Measurements from ENCODE around the gene ARHGAP19. TPM values are rescaled to one million over a fixed set of nuclear protein-coding genes. Genes with fewer than 3 reads are reported as not detected.

ARHGAP19 gene
- total RNA-seq, 1 experiment from 2014 or later: 11.2 TPM

- Histone ChIP-seq H4K20me1 (ENCODE audit: insufficient read depth) (no peaks in the 10 kb centered on the region), H3K27me3 (ENCODE audit: insufficient read depth, low read depth) (no peaks in the 10 kb centered on the region), H3K9me3 (ENCODE audit: insufficient read depth, low read depth) (no peaks in the 10 kb centered on the region), H3K9me2 (ENCODE audit: insufficient read depth) (no peaks in the 10 kb centered on the region), H3K79me2 (ENCODE audit: low read depth) (no peaks in the 10 kb centered on the region), H2AFZ (no peak overlapping the region), H3K4me1 (replicated peaks; ENCODE audit: insufficient read depth) (no peaks in the 10 kb centered on the region), H3K27ac (no peak overlapping the region), H3K4me2 (no peak overlapping the region), H3F3A (ENCODE audit: insufficient read depth, low read depth) (no peaks in the 10 kb centered on the region), H3K36me3 (ENCODE audit: low read depth) (no peaks in the 10 kb centered on the region), H3K4me3 (no peak overlapping the region)
- POLR2A ChIA-PET (ENCODE audit: unreplicated experiment): no interaction called here
- intact Hi-C loops (cut with micrococcal nuclease; ENCODE audit: unreplicated experiment): no loop called here
- no TSS peak for BruUV-seq (replicated peaks)
- CTCF ChIA-PET: no interaction called here
- TF ChIP-seq CTCF (conservative IDR thresholded peaks at IDR 0.05) (no peak), EZH2 (IDR thresholded peaks at IDR 0.05; ENCODE audit: low read depth) (no peak)
- no peak for DNase-seq
Observed at GRCh38 chr10:97259119-97259518, 33.3 kb downstream of the ARHGAP19 start.

- no peaks in the 10 kb centered on the region for H3K4me1 ChIP-seq (replicated peaks; ENCODE audit: insufficient read depth)
- POLR2A ChIA-PET (ENCODE audit: unreplicated experiment): no interaction called here
- H3K27me3 ChIP-seq (ENCODE audit: insufficient read depth, low read depth): no peaks in the 10 kb centered on the region
- CTCF ChIA-PET: no interaction called here
- no peaks in the 10 kb centered on the region for H3F3A ChIP-seq (ENCODE audit: insufficient read depth, low read depth)
- no peak for TF ChIP-seq CTCF (conservative IDR thresholded peaks at IDR 0.05)
- TF ChIP-seq EZH2 (IDR thresholded peaks at IDR 0.05; ENCODE audit: low read depth): no peak
- no peaks in the 10 kb centered on the region for H3K36me3 ChIP-seq (ENCODE audit: low read depth)
- no peaks in the 10 kb centered on the region for H3K9me2 ChIP-seq (ENCODE audit: insufficient read depth)
- H2AFZ ChIP-seq: no peak overlapping the region
- H3K4me3 ChIP-seq: no peak overlapping the region
- no peaks in the 10 kb centered on the region for H3K9me3 ChIP-seq (ENCODE audit: insufficient read depth, low read depth)
- H3K4me2 ChIP-seq: no peak overlapping the region
- H3K27ac ChIP-seq: no peak overlapping the region
- DNase-seq: no peak
- no TSS peak for BruUV-seq (replicated peaks)
- intact Hi-C loops (cut with micrococcal nuclease; ENCODE audit: unreplicated experiment): no loop called here
- H4K20me1 ChIP-seq (ENCODE audit: insufficient read depth): no peaks in the 10 kb centered on the region
- H3K79me2 ChIP-seq (ENCODE audit: low read depth): no peaks in the 10 kb centered on the region
Observed at GRCh38 chr10:97256356-97256755, 36.1 kb downstream of the ARHGAP19 start.

- TF ChIP-seq EZH2 (IDR thresholded peaks at IDR 0.05; ENCODE audit: low read depth) (no peak), CTCF (conservative IDR thresholded peaks at IDR 0.05) (no peak)
- Histone ChIP-seq H3K4me3 (no peak overlapping the region), H3K4me1 (replicated peaks; ENCODE audit: insufficient read depth) (no peaks in the 10 kb centered on the region), H3K9me3 (ENCODE audit: insufficient read depth, low read depth) (no peaks in the 10 kb centered on the region), H2AFZ (no peak overlapping the region), H3K27ac (no peak overlapping the region), H3F3A (ENCODE audit: insufficient read depth, low read depth) (no peaks in the 10 kb centered on the region), H4K20me1 (ENCODE audit: insufficient read depth) (no peaks in the 10 kb centered on the region), H3K79me2 (ENCODE audit: low read depth) (no peaks in the 10 kb centered on the region), H3K9me2 (ENCODE audit: insufficient read depth) (no peaks in the 10 kb centered on the region), H3K36me3 (ENCODE audit: low read depth) (no peaks in the 10 kb centered on the region), H3K4me2 (no peak overlapping the region), H3K27me3 (ENCODE audit: insufficient read depth, low read depth) (no peaks in the 10 kb centered on the region)
- no peak for DNase-seq
- CTCF ChIA-PET: no interaction called here
- intact Hi-C loops (cut with micrococcal nuclease; ENCODE audit: unreplicated experiment): no loop called here
- POLR2A ChIA-PET (ENCODE audit: unreplicated experiment): no interaction called here
- BruUV-seq (replicated peaks): no TSS peak
Observed at GRCh38 chr10:97255512-97256293, 36.7 kb downstream of the ARHGAP19 start.
